Astrocyte (in vitro differentiated cells and primary cell): ENCODE data around the gene ST6GALNAC5.

Experiments
- CTCF ChIP-seq: IDR thresholded peaks from 2 replicates; pipeline ENCODE4 v1.5.1; 2011; ENCODE audit warnings: low read depth, mild to moderate bottlenecking, inconsistent platforms, low read length, moderate library complexity; ENCODE audit not compliant: insufficient read depth
- EZH2 ChIP-seq: IDR thresholded peaks from 2 replicates; pipeline ENCODE4 v1.6.1; 2012; ENCODE audit warnings: mild to moderate bottlenecking, low read length, inconsistent platforms; ENCODE audit not compliant: insufficient read depth

- TF ChIP-seq CTCF (no peak), EZH2 (no peak)
These were observed 77.7 kb downstream of the ST6GALNAC5 start for GRCh38 chr1:76944942-76945341.
